HK-2 (cell line): ENCODE measurements around the gene ZBTB37.
"Not testable (repeated sequence)": the region's sequence is repeated elsewhere in the genome, so short reads cannot be mapped to it uniquely, and the experiment has no call there.

Experiments
- DNase-seq: peaks from one replicate; pipeline ENCODE4 v3.0.0-alpha.2; 2018; ENCODE audit not compliant: unreplicated experiment

ZBTB37 gene

DNA sequence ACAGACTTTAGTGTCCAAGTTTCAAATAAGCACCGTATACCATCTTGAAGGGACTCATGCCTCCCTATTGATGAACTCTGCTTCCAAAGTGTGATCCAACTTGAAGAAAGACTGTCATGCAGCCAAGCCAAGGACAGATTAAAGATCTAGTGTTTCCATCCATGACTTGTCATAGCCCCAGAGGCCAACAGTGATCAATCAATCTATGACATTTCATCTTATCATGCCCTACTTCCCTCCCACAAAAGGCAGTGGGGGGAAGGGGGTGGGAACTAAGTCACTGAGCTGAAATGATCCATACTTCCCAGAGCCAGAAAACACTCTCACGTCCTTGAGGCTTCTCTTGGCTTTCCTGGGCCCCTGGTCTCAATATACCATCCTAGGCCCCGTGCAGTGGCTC lies 44.9 kb downstream of the ZBTB37 start:
- DNase-seq = no peak

GRCh38 chr1:173914366-173914871 lies 46.2 kb downstream of the ZBTB37 start:
- DNase-seq = no peak

GRCh38 chr1:173915596-173915995 lies 47.4 kb downstream of the ZBTB37 start:
- no peak for DNase-seq

GRCh38 chr1:173916667-173917066 lies 48.5 kb downstream of the ZBTB37 start:
- no peak for DNase-seq

GRCh38 chr1:173917149-173917548 lies 49.0 kb downstream of the ZBTB37 start, which contains the start of gene SERPINC1:
Gene SERPINC1, minus strand, starts transcription at chr1:173917327. Its CDS starts 68 bp downstream, at chr1:173917259.
- no peak for DNase-seq

DNA sequence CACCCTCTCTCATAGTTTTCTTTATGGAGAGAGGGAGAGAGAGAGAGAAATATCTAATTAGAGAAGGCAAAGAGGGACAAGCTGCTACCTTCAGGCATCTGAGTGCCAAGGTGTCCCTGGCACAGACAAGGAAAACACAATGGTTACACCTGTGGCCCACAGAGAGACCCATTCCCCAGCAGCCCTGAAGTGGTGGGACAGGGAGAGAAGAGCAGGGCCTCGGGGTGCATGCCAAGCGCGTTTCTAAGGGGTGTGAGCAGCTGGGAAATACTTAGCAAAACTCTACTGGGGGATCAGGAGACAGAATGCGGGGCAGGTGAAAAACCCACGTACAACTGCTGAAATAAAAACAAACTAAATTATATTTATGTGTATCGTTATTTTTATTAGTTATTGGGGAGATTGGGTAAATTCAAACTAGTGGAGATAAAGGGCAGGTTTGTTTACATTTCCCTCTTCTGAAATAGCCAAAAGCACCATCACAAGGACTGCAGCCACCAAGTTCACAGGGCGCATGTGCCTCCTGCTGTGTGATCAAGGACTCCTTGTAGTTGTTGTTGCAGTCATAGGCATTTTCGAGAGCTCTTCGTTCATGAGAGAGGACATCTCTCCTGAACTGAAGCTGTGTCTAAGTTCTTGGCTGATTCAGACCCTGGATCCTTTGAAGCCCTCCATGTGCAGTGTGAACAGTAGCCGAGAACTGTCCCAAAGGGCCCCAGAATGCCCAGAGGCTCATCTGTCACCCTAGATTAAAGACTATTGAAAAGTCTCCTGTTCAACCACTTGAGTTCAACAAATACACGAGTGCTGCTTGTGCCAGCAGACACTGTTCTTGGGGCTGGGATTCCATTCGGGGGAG lies 49.7 kb downstream of the ZBTB37 start:
- no peak for DNase-seq

GRCh38 chr1:173920861-173921260 lies 52.7 kb downstream of the ZBTB37 start:
- no peak for DNase-seq

- DNase-seq = no peak
Measured at GRCh38 chr1:173925306-173926242, 57.4 kb downstream of the ZBTB37 start.

DNA sequence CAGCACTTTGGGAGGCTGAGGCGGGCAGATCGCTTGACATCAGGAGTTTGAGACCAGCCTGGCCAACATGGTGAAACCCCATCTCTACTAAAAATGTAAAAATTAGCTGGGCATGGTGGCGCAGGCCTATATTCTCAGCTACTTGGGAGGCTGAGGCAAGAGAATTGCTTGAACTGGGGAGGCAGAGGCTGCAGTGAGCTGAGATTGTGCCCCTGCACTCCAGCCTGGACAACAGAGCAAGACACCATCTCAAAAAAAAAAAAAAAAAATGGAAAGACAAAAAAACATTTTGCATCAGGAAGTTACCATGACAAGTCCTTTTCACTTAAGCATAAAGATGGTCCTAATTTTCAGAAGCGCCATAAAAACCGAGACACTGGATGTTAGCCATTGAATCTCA lies 62.4 kb downstream of the ZBTB37 start:
- not testable (repeated sequence) for DNase-seq

DNA sequence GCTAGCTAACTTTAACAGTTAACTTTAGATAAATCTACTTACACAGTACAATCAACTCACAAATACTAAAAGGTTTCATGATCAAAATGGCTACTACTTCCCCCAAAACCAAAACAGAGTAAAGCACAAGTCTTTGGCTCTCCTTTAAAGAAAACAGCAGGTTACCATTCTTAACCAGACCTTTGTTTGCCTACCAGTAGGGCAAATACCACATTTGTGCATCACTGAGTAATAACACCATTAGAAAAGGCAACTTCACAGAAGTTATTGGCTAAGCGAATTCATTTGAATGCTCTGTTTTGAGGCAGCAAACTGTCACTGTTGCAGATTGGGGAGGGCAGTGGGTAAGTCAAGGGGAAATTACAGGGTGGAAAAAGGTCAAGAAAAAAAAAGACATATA lies 66.3 kb downstream of the ZBTB37 start:
- DNase-seq = no peak

GRCh38 chr1:173937062-173937461 lies 68.9 kb downstream of the ZBTB37 start:
- DNase-seq = no peak

GRCh38 chr1:173946380-173946921 lies 78.3 kb downstream of the ZBTB37 start:
- no peak for DNase-seq

GRCh38 chr1:173948594-173948993 lies 80.4 kb downstream of the ZBTB37 start:
- no peak for DNase-seq
